ENCODE measurements around the gene TAF1C. TPM values are rescaled to one million over a fixed set of nuclear protein-coding genes. Genes with fewer than 3 reads are reported as not detected.

The TAF1C gene
- total and polyA plus RNA-seq, 9 of the 15 experiments (the other 6 are each of a cell fraction or from before 2014, with no cell fraction given): 1.5 to 74.8 (median 21.0) TPM

GRCh38 chr16:84137287-84137686 lies 49.6 kb downstream of the TAF1C start (continued):
- TF ChIP-seq ELK1 (CRISPR knock-in tag; IDR thresholded peaks at IDR 0.05) (no peak), SRSF9 (IDR thresholded peaks at IDR 0.05; ENCODE audit: borderline replicate concordance, low read depth, low read length) (no peak), SMAD3 (CRISPR knock-in tag; conservative IDR thresholded peaks at IDR 0.05) (no peak), ZNF282 (CRISPR knock-in tag; IDR thresholded peaks at IDR 0.05) (no peak), NCOA4 (IDR thresholded peaks at IDR 0.05; ENCODE audit: partially characterized antibody) (no peak), DIDO1 (tag; IDR thresholded peaks at IDR 0.05; ENCODE audit: low read depth) (no peak), CTCFL (IDR thresholded peaks at IDR 0.05; ENCODE audit: borderline replicate concordance, insufficient read depth, low read depth, low read length, poor library complexity, severe bottlenecking) (no peak), ZSCAN29 (IDR thresholded peaks at IDR 0.05) (no peak), MGA (IDR thresholded peaks at IDR 0.05) (0 out of 2 replicates have a peak, but pooled peaks have one; percentile 41), PML (IDR thresholded peaks at IDR 0.05; ENCODE audit: low read length) (no peak)
- TF ChIP-seq, protein P1, sequence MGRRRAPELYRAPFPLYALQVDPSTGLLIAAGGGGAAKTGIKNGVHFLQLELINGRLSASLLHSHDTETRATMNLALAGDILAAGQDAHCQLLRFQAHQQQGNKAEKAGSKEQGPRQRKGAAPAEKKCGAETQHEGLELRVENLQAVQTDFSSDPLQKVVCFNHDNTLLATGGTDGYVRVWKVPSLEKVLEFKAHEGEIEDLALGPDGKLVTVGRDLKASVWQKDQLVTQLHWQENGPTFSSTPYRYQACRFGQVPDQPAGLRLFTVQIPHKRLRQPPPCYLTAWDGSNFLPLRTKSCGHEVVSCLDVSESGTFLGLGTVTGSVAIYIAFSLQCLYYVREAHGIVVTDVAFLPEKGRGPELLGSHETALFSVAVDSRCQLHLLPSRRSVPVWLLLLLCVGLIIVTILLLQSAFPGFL (CRISPR knock-in tag; IDR thresholded peaks at IDR 0.05): no peak
- TF ChIP-seq, protein P2, sequence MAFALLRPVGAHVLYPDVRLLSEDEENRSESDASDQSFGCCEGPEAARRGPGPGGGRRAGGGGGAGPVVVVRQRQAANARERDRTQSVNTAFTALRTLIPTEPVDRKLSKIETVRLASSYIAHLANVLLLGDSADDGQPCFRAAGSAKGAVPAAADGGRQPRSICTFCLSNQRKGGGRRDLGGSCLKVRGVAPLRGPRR (CRISPR knock-in tag; IDR thresholded peaks at IDR 0.05): 0 out of 2 replicates have a peak, but pooled peaks have one; percentile 61
